ENCODE measurements around the gene EBF4. TPM values are rescaled to one million over a fixed set of nuclear protein-coding genes. Genes with fewer than 3 reads are reported as not detected.
"Not testable (repeated sequence)": the region's sequence is repeated elsewhere in the genome, so short reads cannot be mapped to it uniquely, and the experiment has no call there.

Gene EBF4
- total RNA-seq, 1 donor from 2014 or later = 1.3 TPM

DNA sequence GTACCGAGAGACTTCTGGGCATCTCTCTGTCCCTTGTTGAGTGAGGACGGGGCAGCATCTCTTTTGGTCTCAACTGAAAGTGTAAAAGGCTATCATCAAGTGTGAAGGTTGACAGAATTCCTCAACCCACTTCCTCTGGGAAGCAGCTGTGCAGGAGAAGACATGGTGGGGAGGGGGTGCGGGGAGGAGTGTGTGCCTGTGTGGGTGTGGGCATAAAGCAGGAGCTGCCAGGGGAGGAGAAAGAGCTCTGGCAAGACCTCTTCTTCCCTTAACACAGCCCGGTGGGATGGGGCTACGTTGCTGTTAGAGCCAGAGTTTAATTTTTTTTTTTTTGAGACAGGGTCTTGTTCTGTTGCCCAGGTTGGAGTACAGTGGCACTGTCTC lies 76.0 kb downstream of the EBF4 start:
- peaks cover 4% of the 10 kb centered on the region for H3K27me3 ChIP-seq (ENCODE audit: control insufficient read depth, insufficient read depth, low read length)
- FAIRE-seq = peak; percentile 79
- H3K36me3 ChIP-seq (ENCODE audit: control insufficient read depth, insufficient read depth, low read length) = no peaks in the 10 kb centered on the region
- no peak overlapping the region for H3K4me3 ChIP-seq (ENCODE audit: low read depth, low read length)
- no peak for DNase-seq (ENCODE audit: low read depth)
- TF ChIP-seq, protein P1, sequence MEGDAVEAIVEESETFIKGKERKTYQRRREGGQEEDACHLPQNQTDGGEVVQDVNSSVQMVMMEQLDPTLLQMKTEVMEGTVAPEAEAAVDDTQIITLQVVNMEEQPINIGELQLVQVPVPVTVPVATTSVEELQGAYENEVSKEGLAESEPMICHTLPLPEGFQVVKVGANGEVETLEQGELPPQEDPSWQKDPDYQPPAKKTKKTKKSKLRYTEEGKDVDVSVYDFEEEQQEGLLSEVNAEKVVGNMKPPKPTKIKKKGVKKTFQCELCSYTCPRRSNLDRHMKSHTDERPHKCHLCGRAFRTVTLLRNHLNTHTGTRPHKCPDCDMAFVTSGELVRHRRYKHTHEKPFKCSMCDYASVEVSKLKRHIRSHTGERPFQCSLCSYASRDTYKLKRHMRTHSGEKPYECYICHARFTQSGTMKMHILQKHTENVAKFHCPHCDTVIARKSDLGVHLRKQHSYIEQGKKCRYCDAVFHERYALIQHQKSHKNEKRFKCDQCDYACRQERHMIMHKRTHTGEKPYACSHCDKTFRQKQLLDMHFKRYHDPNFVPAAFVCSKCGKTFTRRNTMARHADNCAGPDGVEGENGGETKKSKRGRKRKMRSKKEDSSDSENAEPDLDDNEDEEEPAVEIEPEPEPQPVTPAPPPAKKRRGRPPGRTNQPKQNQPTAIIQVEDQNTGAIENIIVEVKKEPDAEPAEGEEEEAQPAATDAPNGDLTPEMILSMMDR (IDR thresholded peaks at IDR 0.05; ENCODE audit: insufficient read depth, low read length, severe bottlenecking) = no peak

DNA sequence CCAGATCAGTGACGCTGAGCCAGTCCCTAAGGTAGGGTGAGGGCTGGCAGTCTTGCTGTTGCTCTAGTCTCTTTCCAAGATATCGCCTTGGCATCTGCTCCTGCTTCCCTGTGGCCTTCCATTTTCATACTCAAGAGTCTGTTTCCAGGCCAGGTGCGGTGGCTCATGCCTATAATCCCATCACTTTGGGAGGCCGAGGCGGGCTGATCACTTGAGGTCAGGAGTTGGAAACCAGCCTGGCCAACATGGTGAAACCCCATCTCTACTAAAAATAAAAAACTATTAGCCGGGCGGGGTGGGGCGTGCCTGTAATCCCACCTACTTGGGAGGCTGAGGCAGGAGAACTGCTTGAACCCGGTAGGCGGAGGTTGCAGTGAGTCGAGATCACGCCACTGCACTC lies 77.5 kb downstream of the EBF4 start:
- H3K27me3 ChIP-seq (ENCODE audit: control insufficient read depth, insufficient read depth, low read length); H3K4me3 ChIP-seq (ENCODE audit: low read depth, low read length); H3K36me3 ChIP-seq (ENCODE audit: control insufficient read depth, insufficient read depth, low read length); FAIRE-seq; DNase-seq (ENCODE audit: low read depth): not testable (repeated sequence)

DNA sequence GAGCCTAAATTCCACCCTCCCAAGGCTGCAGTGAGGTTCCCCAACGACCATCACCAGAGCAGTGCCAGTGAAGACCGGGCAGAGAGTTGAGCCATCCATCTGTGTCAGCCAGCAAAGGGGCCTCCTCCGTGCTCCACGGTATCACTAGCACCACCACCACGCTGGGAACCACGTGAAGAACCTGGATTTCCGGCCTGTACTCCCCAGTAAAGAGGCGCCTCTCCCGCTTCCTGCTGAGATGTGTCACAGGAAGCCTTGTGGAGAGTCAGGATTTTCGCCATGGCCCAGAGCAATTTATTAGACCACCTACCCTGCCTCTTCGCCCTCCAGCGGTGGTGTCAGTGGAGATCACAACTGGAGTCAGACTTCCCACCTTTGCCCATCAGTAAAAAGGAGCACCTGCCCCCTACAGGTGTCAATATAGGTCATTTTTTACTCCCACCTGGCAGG lies 79.1 kb downstream of the EBF4 start:
- peak; percentile 30 for DNase-seq (ENCODE audit: low read depth)
- Histone ChIP-seq H3K27me3 (ENCODE audit: control insufficient read depth, insufficient read depth, low read length) (no peaks in the 10 kb centered on the region), H3K4me3 (ENCODE audit: low read depth, low read length) (no peak overlapping the region), H3K36me3 (ENCODE audit: control insufficient read depth, insufficient read depth, low read length) (no peaks in the 10 kb centered on the region)
- TF ChIP-seq, protein P1 (IDR thresholded peaks at IDR 0.05; ENCODE audit: insufficient read depth, low read length, severe bottlenecking) = no peak
- no peak for FAIRE-seq

DNA sequence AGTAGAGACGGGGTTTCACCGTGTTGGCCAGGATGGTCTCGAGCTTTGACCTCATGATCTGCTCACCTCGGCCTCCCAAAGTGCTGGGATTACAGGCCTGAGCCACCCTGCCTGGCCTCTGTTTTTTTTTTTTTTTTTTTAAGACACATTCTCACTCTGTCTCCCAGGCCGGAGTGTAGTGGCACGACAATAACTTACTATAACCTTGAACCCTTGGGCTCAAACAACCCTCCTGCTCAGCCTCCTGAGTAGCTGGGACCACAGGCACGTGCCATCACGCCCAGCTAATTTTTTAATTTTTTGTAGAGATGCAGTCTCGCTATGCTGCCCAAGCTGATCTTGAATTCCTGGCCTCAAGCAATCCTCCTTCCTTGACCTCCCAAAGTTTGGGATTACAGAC lies 81.2 kb downstream of the EBF4 start:
- Histone ChIP-seq H3K36me3 (ENCODE audit: control insufficient read depth, insufficient read depth, low read length) (no peaks in the 10 kb centered on the region), H3K4me3 (ENCODE audit: low read depth, low read length) (no peak overlapping the region), H3K27me3 (ENCODE audit: control insufficient read depth, insufficient read depth, low read length) (no peaks in the 10 kb centered on the region)
- TF ChIP-seq, protein P1 (IDR thresholded peaks at IDR 0.05; ENCODE audit: insufficient read depth, low read length, severe bottlenecking) = no peak
- DNase-seq (ENCODE audit: low read depth) (no peak), FAIRE-seq (no peak)

DNA sequence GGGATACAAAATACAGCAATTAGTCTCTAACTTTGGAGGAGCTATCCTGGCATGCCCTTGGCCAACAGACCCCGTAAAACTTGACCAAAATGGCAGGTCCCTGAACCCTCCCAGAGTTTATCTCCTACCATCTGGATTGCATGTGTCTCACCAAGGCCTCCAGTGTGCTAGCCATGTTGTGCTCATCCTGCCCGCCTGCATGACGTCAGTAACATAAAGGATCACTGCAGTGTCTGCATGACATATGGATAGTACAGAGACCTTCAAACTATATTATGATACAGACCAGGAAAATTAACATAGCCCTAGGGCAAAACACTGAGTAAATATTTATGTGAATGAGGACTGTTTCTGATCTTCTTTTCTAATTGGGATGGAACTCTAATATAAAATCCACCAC lies 82.6 kb downstream of the EBF4 start:
- H3K27me3 ChIP-seq (ENCODE audit: control insufficient read depth, insufficient read depth, low read length) = no peaks in the 10 kb centered on the region
- TF ChIP-seq, protein P1 (IDR thresholded peaks at IDR 0.05; ENCODE audit: insufficient read depth, low read length, severe bottlenecking) = no peak
- H3K36me3 ChIP-seq (ENCODE audit: control insufficient read depth, insufficient read depth, low read length) = no peaks in the 10 kb centered on the region
- FAIRE-seq (no peak), DNase-seq (ENCODE audit: low read depth) (no peak)
- no peak overlapping the region for H3K4me3 ChIP-seq (ENCODE audit: low read depth, low read length)

DNA sequence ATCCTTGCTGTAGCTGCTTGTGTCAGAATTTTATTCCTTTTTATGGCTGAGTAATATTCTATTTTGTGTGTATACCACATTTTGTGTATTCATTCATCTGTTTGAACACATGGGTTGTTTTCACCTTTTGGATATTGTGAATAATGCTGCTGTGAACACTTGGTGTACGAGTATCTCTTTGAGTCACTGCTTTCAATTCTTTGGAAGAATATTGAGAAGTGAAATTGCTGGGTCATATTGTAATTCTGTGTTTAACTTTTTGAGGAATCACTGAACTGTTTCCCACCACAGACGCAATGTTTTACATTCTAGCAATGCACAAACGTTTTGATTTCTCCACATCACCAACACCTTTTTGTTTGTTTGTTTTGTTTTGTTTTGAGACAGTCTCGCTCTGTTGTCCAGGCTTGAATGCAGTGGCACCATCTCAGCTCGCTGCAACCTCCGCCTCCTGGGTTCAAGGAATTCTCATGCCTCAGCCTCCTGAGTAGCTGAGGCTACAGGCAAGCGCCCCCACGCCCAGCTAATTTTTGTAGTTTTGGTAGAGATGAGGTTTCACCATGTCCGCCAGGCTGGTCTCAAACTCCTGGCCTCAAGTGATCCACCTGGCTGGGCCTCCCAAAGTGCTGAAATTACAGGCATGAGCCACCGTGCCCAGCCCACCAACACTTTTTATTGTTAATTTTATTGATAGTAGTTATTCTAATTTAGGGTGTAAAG lies 86.2 kb downstream of the EBF4 start:
- DNase-seq (ENCODE audit: low read depth) (no peak), FAIRE-seq (no peak)
- Histone ChIP-seq H3K36me3 (ENCODE audit: control insufficient read depth, insufficient read depth, low read length) (no peaks in the 10 kb centered on the region), H3K4me3 (ENCODE audit: low read depth, low read length) (no peak overlapping the region), H3K27me3 (ENCODE audit: control insufficient read depth, insufficient read depth, low read length) (no peaks in the 10 kb centered on the region)
- TF ChIP-seq, protein P1 (IDR thresholded peaks at IDR 0.05; ENCODE audit: insufficient read depth, low read length, severe bottlenecking) = no peak
